OCI-LY1 (cell line): ENCODE data around the gene RASA3.

Source experiments
- H2AFZ ChIP-seq: fragments of 200-600 bp; sonication (generic), shearing (Covaris generic); 2 replicates; pipeline ENCODE4 v1.6.0; 2014; ENCODE audit warnings: antibody characterized with exemption, mild to moderate bottlenecking, low read length
- H3F3A ChIP-seq: fragments of 200-600 bp; sonication (generic), shearing (Covaris generic); 2 replicates; pipeline ENCODE4 v1.6.0; 2014; ENCODE audit warnings: mild to moderate bottlenecking, antibody characterized with exemption, low read length, moderate library complexity; ENCODE audit not compliant: insufficient read depth
- H3K27ac ChIP-seq: fragments of 200-600 bp; sonication (generic); 2 replicates; pipeline ENCODE4 v1.5.1; 2014; ENCODE audit warnings: low read length, mixed run types, mild to moderate bottlenecking, low read depth; ENCODE audit not compliant: poor library complexity, severe bottlenecking
- H3K27me3 ChIP-seq: fragments of 200-600 bp; sonication (generic); 2 replicates; pipeline ENCODE4 v1.6.0; 2014; ENCODE audit warnings: antibody characterized with exemption, mild to moderate bottlenecking, low read length, moderate library complexity; ENCODE audit not compliant: insufficient read depth
- H3K36me3 ChIP-seq: fragments of 200-600 bp; sonication (generic); 2 replicates; pipeline ENCODE4 v1.6.1; 2014; ENCODE audit warnings: mild to moderate bottlenecking, antibody characterized with exemption, low read length, moderate library complexity, mixed read lengths; ENCODE audit not compliant: insufficient read depth
- H3K4me1 ChIP-seq: fragments of 200-600 bp; sonication (generic); 2 replicates; pipeline ENCODE4 v1.5.1; 2014; ENCODE audit warnings: mild to moderate bottlenecking, low read length, moderate library complexity; ENCODE audit not compliant: insufficient read depth, severe bottlenecking
- H3K4me2 ChIP-seq: fragments of 200-600 bp; sonication (generic), shearing (Covaris generic); 2 replicates; pipeline ENCODE4 v1.6.1; 2014; ENCODE audit warnings: low read length
- H3K4me3 ChIP-seq: fragments of 200-600 bp; sonication (generic); 2 replicates; pipeline ENCODE4 v1.5.1; 2014; ENCODE audit warnings: low read length, low read depth, mild to moderate bottlenecking, mixed read lengths; ENCODE audit not compliant: poor library complexity, severe bottlenecking
- H3K79me2 ChIP-seq: fragments of 200-600 bp; shearing (Covaris generic); 2 replicates; pipeline ENCODE4 v1.6.1; 2016; ENCODE audit warnings: mixed run types, low read length, mixed read lengths; ENCODE audit not compliant: insufficient read depth
- H3K9ac ChIP-seq: fragments of 200-600 bp; sonication (generic), shearing (Covaris generic); 2 replicates; pipeline ENCODE4 v1.6.1; 2014; ENCODE audit warnings: mild to moderate bottlenecking, low read length, mixed read lengths
- H3K9me2 ChIP-seq: fragments of 200-600 bp; sonication (generic), shearing (Covaris generic); 2 replicates; pipeline ENCODE4 v1.6.1; 2014; ENCODE audit warnings: low read depth, mild to moderate bottlenecking, low read length, mixed read lengths
- H3K9me3 ChIP-seq: fragments of 200-600 bp; shearing (Covaris generic); 2 replicates; pipeline ENCODE4 v1.6.1; 2014; ENCODE audit warnings: low read length, mixed read lengths
- H4K20me1 ChIP-seq: fragments of 200-600 bp; sonication (generic), shearing (Covaris generic); 2 replicates; pipeline ENCODE4 v1.6.0; 2016; ENCODE audit warnings: mild to moderate bottlenecking, low read length; ENCODE audit not compliant: insufficient read depth
- EZH2 ChIP-seq: fragments of 200-600 bp; sonication (generic), shearing (Covaris generic); IDR thresholded peaks from 2 replicates; pipeline ENCODE4 v1.8.0; 2017; ENCODE audit warnings: borderline replicate concordance, mixed run types, mild to moderate bottlenecking, antibody characterized with exemption, low read length, moderate library complexity, mixed read lengths
- TF ChIP-seq, protein P1 (sequence below): fragments of 200-600 bp; sonication (generic), shearing (Covaris generic); IDR thresholded peaks from 2 replicates; pipeline ENCODE4 v1.5.1; 2017; ENCODE audit warnings: mild to moderate bottlenecking, antibody characterized with exemption, low read length, moderate library complexity, mixed read lengths

Gene RASA3

DNA sequence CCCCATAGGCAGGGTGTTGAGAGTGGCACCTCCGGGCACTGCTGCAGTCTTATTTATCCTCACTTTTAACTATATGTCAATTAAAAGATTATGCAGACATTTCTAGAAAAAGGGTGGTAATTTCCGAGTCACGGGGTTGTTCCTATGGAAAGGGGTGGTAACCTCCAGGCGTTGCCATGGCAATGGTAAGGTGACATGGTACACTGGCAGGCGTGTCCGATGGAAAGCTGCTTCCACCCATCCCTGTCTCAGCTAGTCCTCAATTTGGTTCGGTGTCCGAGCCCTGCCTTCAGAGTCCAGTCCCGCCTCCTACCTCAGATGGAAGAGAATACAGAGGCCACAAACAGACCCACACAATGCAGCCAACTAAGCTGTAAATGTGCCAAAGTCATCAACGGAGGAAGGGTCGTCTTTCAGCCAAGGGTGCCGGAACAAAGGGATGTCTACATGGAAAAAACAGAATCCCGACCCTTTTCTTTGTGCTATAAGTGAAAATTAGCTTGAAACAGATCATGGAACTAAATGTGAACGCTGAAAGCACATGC, 85.9 kb downstream of the RASA3 start:
- Histone ChIP-seq H3K9me2 (no peaks in the 10 kb centered on the region), H3K36me3 (no peaks in the 10 kb centered on the region), H3K27ac (peak overlapping the region; percentile 78), H3K4me3 (peak overlapping the region; percentile 34), H3K9me3 (no peaks in the 10 kb centered on the region), H4K20me1 (no peaks in the 10 kb centered on the region), H3F3A (peaks cover 6% of the 10 kb centered on the region; the same call in 1 of the 2 replicates), H3K79me2 (no peaks in the 10 kb centered on the region), H3K4me1 (peaks cover 47% of the 10 kb centered on the region), H3K4me2 (peak overlapping the region; percentile 63; the same call in 1 of the 2 replicates), H3K27me3 (peaks cover 4% of the 10 kb centered on the region; the same call in 1 of the 2 replicates), H3K9ac (no peak overlapping the region), H2AFZ (no peak overlapping the region)
- no peak for TF ChIP-seq EZH2
- TF ChIP-seq, protein P1, sequence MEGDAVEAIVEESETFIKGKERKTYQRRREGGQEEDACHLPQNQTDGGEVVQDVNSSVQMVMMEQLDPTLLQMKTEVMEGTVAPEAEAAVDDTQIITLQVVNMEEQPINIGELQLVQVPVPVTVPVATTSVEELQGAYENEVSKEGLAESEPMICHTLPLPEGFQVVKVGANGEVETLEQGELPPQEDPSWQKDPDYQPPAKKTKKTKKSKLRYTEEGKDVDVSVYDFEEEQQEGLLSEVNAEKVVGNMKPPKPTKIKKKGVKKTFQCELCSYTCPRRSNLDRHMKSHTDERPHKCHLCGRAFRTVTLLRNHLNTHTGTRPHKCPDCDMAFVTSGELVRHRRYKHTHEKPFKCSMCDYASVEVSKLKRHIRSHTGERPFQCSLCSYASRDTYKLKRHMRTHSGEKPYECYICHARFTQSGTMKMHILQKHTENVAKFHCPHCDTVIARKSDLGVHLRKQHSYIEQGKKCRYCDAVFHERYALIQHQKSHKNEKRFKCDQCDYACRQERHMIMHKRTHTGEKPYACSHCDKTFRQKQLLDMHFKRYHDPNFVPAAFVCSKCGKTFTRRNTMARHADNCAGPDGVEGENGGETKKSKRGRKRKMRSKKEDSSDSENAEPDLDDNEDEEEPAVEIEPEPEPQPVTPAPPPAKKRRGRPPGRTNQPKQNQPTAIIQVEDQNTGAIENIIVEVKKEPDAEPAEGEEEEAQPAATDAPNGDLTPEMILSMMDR, result no peak

DNA sequence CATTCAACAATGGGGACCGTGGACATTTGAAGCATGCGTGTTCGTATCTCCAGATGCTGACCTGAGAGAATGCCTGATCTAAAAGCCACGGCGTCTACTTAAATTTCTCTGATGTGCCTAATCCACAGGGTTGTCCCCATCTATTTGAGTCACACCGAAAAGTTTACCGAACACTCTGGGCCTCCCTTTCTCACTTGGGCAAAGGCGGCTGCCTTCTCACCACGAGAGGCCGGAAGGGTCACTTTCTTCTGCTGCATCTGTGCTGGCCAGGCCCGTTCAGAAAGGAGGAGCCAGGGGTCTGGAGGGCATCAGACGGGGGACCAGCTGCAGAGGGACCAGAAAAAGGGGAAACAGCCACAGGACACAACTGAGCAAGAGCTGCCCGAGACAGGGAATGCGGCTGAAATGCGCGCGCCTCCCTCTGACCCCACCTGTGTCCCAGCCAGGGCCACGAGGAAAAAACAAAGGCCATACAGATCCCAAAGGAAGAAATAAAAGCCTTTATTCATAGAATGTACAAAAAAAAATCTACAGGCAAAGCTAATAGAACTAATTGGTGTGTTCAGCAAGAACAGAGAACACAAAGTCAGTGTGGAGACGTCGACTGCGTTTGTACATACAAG, 87.2 kb downstream of the RASA3 start:
- Histone ChIP-seq H3K4me3 (no peak overlapping the region), H3K79me2 (no peaks in the 10 kb centered on the region), H3K9ac (no peak overlapping the region), H3F3A (peaks cover 6% of the 10 kb centered on the region; the same call in 1 of the 2 replicates), H3K4me2 (no peak overlapping the region), H3K9me3 (no peaks in the 10 kb centered on the region), H3K36me3 (no peaks in the 10 kb centered on the region), H3K27ac (no peak overlapping the region), H3K4me1 (peaks cover 47% of the 10 kb centered on the region), H2AFZ (no peak overlapping the region), H3K27me3 (peaks cover 4% of the 10 kb centered on the region; the same call in 1 of the 2 replicates), H3K9me2 (no peaks in the 10 kb centered on the region), H4K20me1 (no peaks in the 10 kb centered on the region)
- TF ChIP-seq EZH2, result peak; percentile 41; the same call in 1 of the 2 replicates
- TF ChIP-seq, protein P1, result no peak

DNA sequence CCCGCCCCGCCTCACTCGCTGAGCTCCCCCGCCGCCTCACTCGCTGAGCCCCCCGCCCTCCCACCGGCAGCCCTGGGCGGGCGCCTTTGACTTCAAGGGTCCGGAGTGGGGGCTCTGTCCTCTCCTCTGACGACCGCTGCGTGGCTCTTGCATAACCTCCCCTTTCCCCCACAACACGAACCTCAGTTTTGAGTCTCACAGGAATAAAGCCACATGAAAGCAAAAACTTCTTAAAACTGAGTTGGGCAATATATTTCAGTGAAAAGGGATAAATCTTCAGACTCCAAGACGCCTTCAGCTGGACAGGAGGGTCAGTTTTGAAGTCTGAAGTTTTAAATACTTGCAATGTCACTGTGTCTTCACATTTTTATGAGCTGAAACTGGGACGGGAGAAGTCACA, 87.9 kb downstream of the RASA3 start:
- TF ChIP-seq EZH2, result no peak
- TF ChIP-seq, protein P1, result no peak

More for the DNA sequence above, 87.9 kb downstream of the RASA3 start:
- Histone ChIP-seq H2AFZ (no peak overlapping the region), H3K4me2 (no peak overlapping the region), H3K4me1 (peaks cover 47% of the 10 kb centered on the region), H3K4me3 (no peak overlapping the region), H3K9me3 (no peaks in the 10 kb centered on the region), H3K9ac (no peak overlapping the region), H3K27ac (peak overlapping the region; percentile 13), H3K79me2 (no peaks in the 10 kb centered on the region), H3F3A (peaks cover 6% of the 10 kb centered on the region; the same call in 1 of the 2 replicates), H3K36me3 (no peaks in the 10 kb centered on the region), H3K9me2 (no peaks in the 10 kb centered on the region), H3K27me3 (peaks cover 4% of the 10 kb centered on the region; the same call in 1 of the 2 replicates), H4K20me1 (no peaks in the 10 kb centered on the region)
